Muscle of leg (tissue), 11 donors: ENCODE results near the gene PKP2. TPM values are rescaled to one million over a fixed set of nuclear protein-coding genes. Genes with fewer than 3 reads are reported as not detected.

Experiments
- DNase-seq: peaks from one replicate; pipeline ENCODE4 v3.0.0; 2013
- H3K27ac ChIP-seq: one replicate; pipeline ENCODE4 v1.5.1; 2013; ENCODE audit warnings: mild to moderate bottlenecking, low read length, control low read depth
- H3K27me3 ChIP-seq: one replicate; pipeline ENCODE4 v1.6.1; 2013; ENCODE audit warnings: low read length; ENCODE audit not compliant: control insufficient read depth, insufficient read depth
- H3K36me3 ChIP-seq: one replicate; pipeline ENCODE4 v1.6.1; 2013; ENCODE audit warnings: low read length; ENCODE audit not compliant: control insufficient read depth, insufficient read depth
- H3K4me1 ChIP-seq: one replicate; pipeline ENCODE4 v1.6.1; 2013; ENCODE audit warnings: low read length; ENCODE audit not compliant: control insufficient read depth, insufficient read depth
- H3K4me3 ChIP-seq: one replicate; pipeline ENCODE4 v1.5.1; 2013; ENCODE audit warnings: low read length, control low read depth
- H3K9me3 ChIP-seq: replicated peaks from 2 replicates; pipeline ENCODE4 v1.6.1; 2013; ENCODE audit warnings: low read depth, low read length; ENCODE audit not compliant: control insufficient read depth
- WGBS: methylation state at CpG from one replicate; pipeline ENCODE4 v1.1.5; 2013; ENCODE audit warnings: missing lambda C conversion rate; ENCODE audit not compliant: insufficient coverage; 5-methylcytosine and 5-hydroxymethylcytosine counted together
- polyA plus RNA-seq, 8 donors: library from polyadenylated mRNA; unstranded; fragments of 120-200 nt; gene quantifications; one replicate each; pipeline versions ENCODE4 v1.2.1 to v1.2.3, GENCODE V29; 2013; ENCODE audit warnings: inconsistent platforms in 1 of 8, low replicate concordance in 1 of 8; ENCODE audit not compliant: insufficient read length in 8 of 8, insufficient read depth in 1 of 8
- total RNA-seq: library from RNA; stranded (reverse); fragments of 120-200 nt; gene quantifications from one replicate; pipeline ENCODE4 v1.2.4, GENCODE V29; 2013

PKP2 gene
- total and polyA plus RNA-seq, 9 donors = 2.7 to 11.2 (median 4.8) TPM

DNA sequence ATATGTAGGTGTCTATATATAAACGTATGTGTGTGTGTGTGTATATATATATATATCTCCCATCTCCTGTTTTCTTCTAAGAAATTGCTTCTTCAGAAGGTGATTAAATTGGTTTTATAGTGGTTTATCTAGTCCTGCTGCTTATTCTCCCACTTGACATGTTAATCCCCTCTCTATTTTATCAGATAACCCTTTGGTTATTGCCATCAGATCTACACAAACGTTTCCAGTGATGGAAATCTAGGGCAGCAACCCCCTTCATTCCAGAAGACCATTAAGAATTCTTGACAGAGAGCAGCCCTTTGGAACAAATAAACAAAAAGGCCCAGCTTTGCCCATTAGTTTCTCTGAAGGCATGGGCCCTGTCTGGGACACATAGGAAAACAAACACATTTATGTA lies 106.7 kb downstream of the PKP2 start:
- Histone ChIP-seq H3K27ac (no peak overlapping the region), H3K27me3 (no peaks in the 10 kb centered on the region), H3K36me3 (no peaks in the 10 kb centered on the region), H3K4me1 (no peaks in the 10 kb centered on the region), H3K9me3 (no peaks in the 10 kb centered on the region), H3K4me3 (no peak overlapping the region)
- no peak for DNase-seq
- 9% methylated on average over 1 of the region's 2 CpGs for WGBS

DNA sequence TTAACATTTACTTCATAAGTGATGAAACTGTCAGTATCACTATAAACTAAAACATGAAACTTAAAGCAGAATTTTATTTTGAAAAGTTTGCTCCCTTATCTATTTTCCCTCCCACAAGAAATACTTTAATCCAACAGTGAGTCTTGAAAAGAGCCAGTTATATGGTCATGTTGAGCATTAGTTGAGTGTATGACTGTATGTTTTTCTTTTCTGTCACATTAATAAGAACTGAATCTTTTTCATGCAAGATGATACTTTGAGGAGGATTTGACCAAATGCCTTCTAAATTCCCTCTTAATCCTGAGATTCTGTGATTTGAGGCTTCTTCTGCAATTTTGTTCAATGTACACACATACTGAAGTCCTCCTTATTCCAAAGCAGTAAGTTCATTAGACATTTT lies 107.1 kb downstream of the PKP2 start:
- DNase-seq = no peak
- no peaks in the 10 kb centered on the region for H3K9me3 ChIP-seq
- no peaks in the 10 kb centered on the region for H3K27me3 ChIP-seq
- no peak overlapping the region for H3K27ac ChIP-seq
- no peaks in the 10 kb centered on the region for H3K4me1 ChIP-seq
- H3K4me3 ChIP-seq = no peak overlapping the region
- no peaks in the 10 kb centered on the region for H3K36me3 ChIP-seq

DNA sequence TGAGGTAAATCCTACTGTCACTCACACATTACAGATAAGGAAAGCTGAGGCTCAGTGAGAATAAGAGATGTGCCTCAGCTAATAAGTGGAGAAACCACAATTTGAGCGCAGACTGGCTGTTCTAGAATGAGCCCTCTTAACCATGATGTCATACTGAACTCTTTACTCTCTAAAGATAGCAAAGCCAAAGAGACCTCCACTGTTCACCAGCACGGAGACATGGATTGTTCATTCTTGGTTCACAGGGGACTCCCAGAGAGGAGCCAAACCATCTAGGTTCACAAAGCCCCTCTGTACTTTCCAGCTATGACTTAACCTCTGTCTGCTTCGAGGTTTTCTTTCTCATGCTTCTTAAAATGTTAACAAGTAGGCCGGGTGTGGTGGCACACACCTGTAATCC lies 108.2 kb downstream of the PKP2 start:
- Histone ChIP-seq H3K4me1 (no peaks in the 10 kb centered on the region), H3K4me3 (no peak overlapping the region), H3K36me3 (no peaks in the 10 kb centered on the region), H3K27ac (no peak overlapping the region), H3K27me3 (no peaks in the 10 kb centered on the region), H3K9me3 (no peaks in the 10 kb centered on the region)
- no peak for DNase-seq
- WGBS = 71% methylated on average over 2 of the region's 4 CpGs

DNA sequence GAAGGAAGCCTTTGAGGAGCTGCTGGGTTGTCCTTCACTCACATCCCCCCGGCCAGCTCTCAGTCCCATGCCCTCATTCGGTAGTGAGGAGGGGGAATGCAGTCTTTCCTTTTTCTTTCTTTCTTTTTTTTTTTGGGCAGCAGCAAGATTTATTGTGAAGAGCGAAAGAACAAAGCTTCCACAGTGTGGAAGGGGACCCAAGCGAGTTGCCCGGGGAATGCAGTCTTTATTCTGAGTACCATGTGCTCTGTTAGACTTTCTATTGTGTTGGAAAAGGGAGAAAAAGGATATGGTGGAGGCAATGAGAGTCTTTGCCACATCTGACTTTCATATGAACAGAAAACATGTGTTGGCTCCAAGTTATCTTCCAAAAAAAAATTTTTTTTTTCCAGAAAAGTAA lies 111.0 kb downstream of the PKP2 start:
- Histone ChIP-seq H3K9me3 (no peaks in the 10 kb centered on the region), H3K27me3 (no peaks in the 10 kb centered on the region), H3K4me1 (no peaks in the 10 kb centered on the region), H3K36me3 (no peaks in the 10 kb centered on the region), H3K4me3 (no peak overlapping the region), H3K27ac (no peak overlapping the region)
- DNase-seq = no peak
- WGBS = no CpG with 5 or more reads among the region's 5 CpGs

DNA sequence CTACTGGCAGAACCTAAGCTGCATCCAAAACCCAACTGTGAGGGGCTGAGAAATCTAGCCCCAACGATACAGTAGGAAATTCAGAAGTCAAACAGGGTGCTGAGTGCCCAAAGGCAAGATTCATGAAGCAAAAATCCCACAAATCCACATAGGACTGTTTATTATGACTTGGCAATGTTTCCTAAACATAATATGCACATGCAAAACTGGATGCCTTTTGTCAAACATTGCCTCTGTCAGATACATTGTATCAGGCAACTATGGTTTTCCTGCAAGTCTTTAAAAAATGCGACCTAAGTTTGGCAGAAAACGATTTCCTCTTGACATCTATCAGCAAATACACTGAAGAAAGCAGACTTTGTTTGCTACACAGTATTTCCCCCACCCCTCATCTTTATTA lies 113.5 kb downstream of the PKP2 start:
- peaks cover 4% of the 10 kb centered on the region for H3K27me3 ChIP-seq
- H3K4me3 ChIP-seq = no peak overlapping the region
- no peaks in the 10 kb centered on the region for H3K36me3 ChIP-seq
- WGBS = 86% methylated on average over 1 of the region's 3 CpGs
- no peaks in the 10 kb centered on the region for H3K4me1 ChIP-seq
- H3K27ac ChIP-seq = no peak overlapping the region
- no peaks in the 10 kb centered on the region for H3K9me3 ChIP-seq
- DNase-seq = no peak

GRCh38 chr12:32780071-32780470 lies 116.5 kb downstream of the PKP2 start:
- no peak overlapping the region for H3K27ac ChIP-seq
- DNase-seq = peak; percentile 16
- no peaks in the 10 kb centered on the region for H3K36me3 ChIP-seq
- H3K27me3 ChIP-seq = peaks cover 4% of the 10 kb centered on the region
- no peaks in the 10 kb centered on the region for H3K9me3 ChIP-seq
- H3K4me3 ChIP-seq = no peak overlapping the region
- no peaks in the 10 kb centered on the region for H3K4me1 ChIP-seq
- WGBS = no CpG with 5 or more reads among the region's 1 CpG

GRCh38 chr12:32777691-32778175 lies 118.8 kb downstream of the PKP2 start:
- Histone ChIP-seq H3K27ac (no peak overlapping the region), H3K9me3 (no peaks in the 10 kb centered on the region), H3K4me1 (no peaks in the 10 kb centered on the region), H3K27me3 (peaks cover 4% of the 10 kb centered on the region), H3K4me3 (no peak overlapping the region), H3K36me3 (no peaks in the 10 kb centered on the region)
- DNase-seq = no peak
- no CpG with 5 or more reads among the region's 6 CpGs for WGBS

DNA sequence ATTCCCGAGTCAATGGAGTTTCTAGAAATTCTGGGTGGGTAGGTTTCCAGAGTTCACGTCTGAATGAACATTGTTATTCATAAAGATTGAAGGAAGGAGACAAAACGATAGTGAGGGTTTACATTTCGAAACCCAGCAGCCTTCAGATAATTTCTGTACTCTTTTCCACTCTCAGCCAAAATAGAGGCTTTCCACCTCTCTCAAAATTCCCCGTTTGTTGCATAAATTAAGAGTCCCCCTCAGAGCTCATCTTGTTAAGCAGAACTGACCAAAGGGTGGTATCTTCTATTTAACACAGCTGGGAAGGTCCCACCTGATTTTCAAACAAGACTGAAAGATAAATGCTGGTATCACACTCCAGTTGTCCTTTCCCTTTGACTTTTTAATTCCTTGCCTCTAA lies 119.4 kb downstream of the PKP2 start:
- no peaks in the 10 kb centered on the region for H3K36me3 ChIP-seq
- WGBS = no CpG with 5 or more reads among the region's 5 CpGs
- no peaks in the 10 kb centered on the region for H3K4me1 ChIP-seq
- H3K27me3 ChIP-seq = peaks cover 4% of the 10 kb centered on the region
- H3K4me3 ChIP-seq = no peak overlapping the region
- no peaks in the 10 kb centered on the region for H3K9me3 ChIP-seq
- no peak for DNase-seq
- no peak overlapping the region for H3K27ac ChIP-seq

GRCh38 chr12:32776258-32776657 lies 120.3 kb downstream of the PKP2 start:
- Histone ChIP-seq H3K27me3 (peaks cover 4% of the 10 kb centered on the region), H3K9me3 (no peaks in the 10 kb centered on the region), H3K36me3 (no peaks in the 10 kb centered on the region), H3K4me3 (no peak overlapping the region), H3K27ac (no peak overlapping the region), H3K4me1 (no peaks in the 10 kb centered on the region)
- WGBS = no CpG with 5 or more reads among the region's 4 CpGs
- DNase-seq = no peak

- no peak for DNase-seq
- Histone ChIP-seq H3K4me3 (no peak overlapping the region), H3K4me1 (no peaks in the 10 kb centered on the region), H3K27ac (no peak overlapping the region), H3K36me3 (no peaks in the 10 kb centered on the region), H3K9me3 (no peaks in the 10 kb centered on the region), H3K27me3 (no peaks in the 10 kb centered on the region)
- no CpG with 5 or more reads among the region's 6 CpGs for WGBS
Observed at GRCh38 chr12:32773691-32774090, 122.9 kb downstream of the PKP2 start.

DNA sequence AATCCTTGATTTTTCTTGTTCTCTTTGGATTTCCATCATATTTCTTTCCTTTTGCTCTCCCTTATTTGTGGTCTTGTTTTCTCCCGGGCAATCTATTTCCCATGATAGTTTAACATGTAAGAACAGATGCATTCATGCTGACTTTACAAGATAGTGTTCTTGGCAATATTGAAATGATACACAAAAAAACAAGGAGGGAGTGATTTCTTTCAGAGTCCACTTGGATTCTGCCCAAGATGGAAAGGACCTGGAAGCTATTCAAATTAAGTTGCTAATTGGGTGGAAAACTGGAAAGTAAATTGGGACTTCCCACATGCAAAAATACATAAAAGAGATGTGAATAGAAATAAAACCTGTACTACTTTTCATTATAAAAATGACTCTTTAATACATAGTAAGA lies 126.4 kb downstream of the PKP2 start:
- no peaks in the 10 kb centered on the region for H3K36me3 ChIP-seq
- WGBS = no CpG with 5 or more reads among the region's 1 CpG
- no peaks in the 10 kb centered on the region for H3K4me1 ChIP-seq

More for the DNA sequence above, 126.4 kb downstream of the PKP2 start:
- DNase-seq = no peak
- H3K4me3 ChIP-seq = no peak overlapping the region
- H3K27ac ChIP-seq = no peak overlapping the region
- H3K27me3 ChIP-seq = no peaks in the 10 kb centered on the region
- no peaks in the 10 kb centered on the region for H3K9me3 ChIP-seq
